DOHH2 (cell line): ENCODE measurements around the gene INSR.

Source experiments
- CTCF ChIP-seq: fragments of 200-600 bp; sonication (generic); IDR thresholded peaks from one replicate; pipeline ENCODE4 v1.5.1; 2014; ENCODE audit warnings: antibody characterized with exemption, mild to moderate bottlenecking, low read depth, low read length; ENCODE audit not compliant: poor library complexity, severe bottlenecking
- EZH2phosphoT487 ChIP-seq: fragments of 200-600 bp; sonication (generic); IDR thresholded peaks from 2 replicates; pipeline ENCODE4 v1.6.1; 2017; ENCODE audit warnings: borderline replicate concordance, mild to moderate bottlenecking, antibody characterized with exemption, low read length, moderate library complexity, mixed read lengths

GRCh38 chr19:7303470-7303869 is 9.3 kb upstream of the INSR start:
- TF ChIP-seq CTCF, result no peak
- no peak for TF ChIP-seq EZH2phosphoT487
